Keratinocyte (primary cell): ENCODE measurements around the gene METTL1.

Source experiments
- CTCF ChIP-seq, 3 experiments: IDR thresholded peaks in 1 of 3; conservative IDR thresholded peaks in 1 of 3; optimal IDR thresholded peaks in 1 of 3; 2 replicates in 2 of 3; 3 replicates in 1 of 3; pipeline versions ENCODE3 to v1.5.1; 2011; ENCODE audit warnings: low read length in 3 of 3, mild to moderate bottlenecking in 3 of 3, moderate library complexity in 2 of 3, control low read depth in 1 of 3, inconsistent platforms in 1 of 3; ENCODE audit not compliant: insufficient read depth in 2 of 3; ENCODE audit errors: extremely low read depth in 1 of 3
- EZH2 ChIP-seq: IDR thresholded peaks from one replicate; pipeline ENCODE4 v1.6.1; 2012; ENCODE audit warnings: inconsistent platforms, mild to moderate bottlenecking, low read length, moderate library complexity

GRCh38 chr12:57722716-57723629, 48.9 kb downstream of the METTL1 start:
- TF ChIP-seq CTCF (optimal IDR thresholded peaks at IDR 0.05 in 1 of 3, IDR thresholded peaks at IDR 0.05 in 1 of 3, conservative IDR thresholded peaks at IDR 0.05 in 1 of 3; ENCODE audit: extremely low read depth in 1 of 3, insufficient read depth in 2 of 3, low read length in 3 of 3) (no peak), EZH2 (no peak)
